IPS DF 4.7 (cell line): ENCODE results near the gene KCNC1.

Experiments
- DNase-seq: peaks from one replicate; pipeline ENCODE4 v3.0.0-alpha.2; 2013; ENCODE audit warnings: low spot score; ENCODE audit errors: extremely low read depth

KCNC1 gene

DNA sequence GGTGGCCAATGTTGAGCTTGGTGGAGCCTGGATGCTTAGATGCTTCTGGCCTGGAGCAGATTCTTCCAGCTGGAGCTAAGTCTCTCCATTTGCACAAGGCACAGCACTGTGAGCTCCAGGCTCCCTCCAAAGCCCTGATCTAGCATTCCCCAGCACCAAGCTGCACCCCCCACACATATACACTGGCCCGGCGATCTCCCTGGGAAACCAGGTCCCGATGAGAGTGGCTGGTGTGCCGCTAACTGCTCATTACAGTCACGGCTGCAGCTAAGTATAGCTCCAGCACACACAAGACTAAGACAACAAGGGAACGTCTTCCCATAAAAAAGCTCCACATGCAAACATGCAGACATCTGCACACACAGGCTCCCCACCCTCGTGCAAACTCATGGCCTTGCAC is 17.6 kb downstream of the KCNC1 start:
- no peak for DNase-seq

DNA sequence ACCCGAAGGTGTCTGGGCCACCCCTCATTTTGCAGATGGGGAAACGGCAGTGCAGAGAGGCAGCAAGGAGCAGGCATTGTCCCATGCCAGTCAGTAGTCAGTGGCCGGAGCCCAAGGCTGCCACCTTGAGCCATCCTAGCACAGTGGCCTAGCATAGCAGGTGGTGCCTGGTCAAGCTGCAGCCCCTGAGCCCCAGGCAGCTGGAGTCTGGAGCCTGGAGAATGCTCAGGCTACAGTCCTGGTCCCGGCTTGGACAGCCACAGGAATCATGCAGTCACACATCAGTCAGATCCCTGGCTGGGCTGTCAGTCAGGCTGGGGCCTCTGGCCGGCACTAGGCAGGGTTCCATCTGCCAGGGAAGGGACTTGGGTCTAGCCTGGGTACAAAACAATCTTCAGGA is 18.6 kb downstream of the KCNC1 start:
- DNase-seq, result no peak

DNA sequence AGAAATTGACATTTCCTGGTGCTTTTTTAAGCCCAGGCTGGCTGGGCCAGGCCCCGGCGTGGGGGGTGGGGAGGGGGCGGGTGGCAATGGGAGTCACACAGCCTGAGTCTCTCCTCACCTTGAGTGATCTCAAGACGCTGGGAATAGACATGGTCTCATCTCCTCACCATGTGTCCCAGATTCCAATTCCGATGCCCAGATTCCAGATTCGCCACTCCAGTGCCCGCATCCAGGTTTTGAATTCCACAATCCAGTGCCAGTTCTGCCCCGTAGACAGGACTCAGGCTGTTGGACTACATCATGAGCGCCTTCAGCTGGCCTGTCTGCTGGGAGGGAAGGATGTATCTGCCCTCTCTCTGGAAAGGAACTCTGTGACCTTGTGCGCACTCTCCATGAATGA is 19.1 kb downstream of the KCNC1 start:
- no peak for DNase-seq

DNA sequence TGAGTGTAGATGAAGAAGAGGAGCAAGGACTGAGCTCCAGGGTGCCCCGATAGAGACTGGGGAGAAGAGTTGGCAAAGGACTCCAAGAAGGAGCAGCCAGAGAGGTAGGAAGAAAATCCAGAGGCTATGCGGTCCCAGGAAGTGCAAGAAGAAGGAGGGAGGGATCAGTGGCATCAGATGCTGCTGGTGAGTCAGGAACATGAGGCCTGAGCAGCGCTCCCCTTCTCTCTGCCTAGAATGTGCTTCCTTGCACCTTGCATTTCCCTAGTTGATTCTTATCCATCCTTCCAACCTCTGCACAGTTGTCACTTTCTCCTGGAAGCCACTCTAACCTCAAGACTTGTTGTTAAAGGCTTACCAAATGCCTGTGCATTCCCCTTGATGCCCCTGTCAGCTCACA is 21.3 kb downstream of the KCNC1 start:
- DNase-seq, result no peak

DNA sequence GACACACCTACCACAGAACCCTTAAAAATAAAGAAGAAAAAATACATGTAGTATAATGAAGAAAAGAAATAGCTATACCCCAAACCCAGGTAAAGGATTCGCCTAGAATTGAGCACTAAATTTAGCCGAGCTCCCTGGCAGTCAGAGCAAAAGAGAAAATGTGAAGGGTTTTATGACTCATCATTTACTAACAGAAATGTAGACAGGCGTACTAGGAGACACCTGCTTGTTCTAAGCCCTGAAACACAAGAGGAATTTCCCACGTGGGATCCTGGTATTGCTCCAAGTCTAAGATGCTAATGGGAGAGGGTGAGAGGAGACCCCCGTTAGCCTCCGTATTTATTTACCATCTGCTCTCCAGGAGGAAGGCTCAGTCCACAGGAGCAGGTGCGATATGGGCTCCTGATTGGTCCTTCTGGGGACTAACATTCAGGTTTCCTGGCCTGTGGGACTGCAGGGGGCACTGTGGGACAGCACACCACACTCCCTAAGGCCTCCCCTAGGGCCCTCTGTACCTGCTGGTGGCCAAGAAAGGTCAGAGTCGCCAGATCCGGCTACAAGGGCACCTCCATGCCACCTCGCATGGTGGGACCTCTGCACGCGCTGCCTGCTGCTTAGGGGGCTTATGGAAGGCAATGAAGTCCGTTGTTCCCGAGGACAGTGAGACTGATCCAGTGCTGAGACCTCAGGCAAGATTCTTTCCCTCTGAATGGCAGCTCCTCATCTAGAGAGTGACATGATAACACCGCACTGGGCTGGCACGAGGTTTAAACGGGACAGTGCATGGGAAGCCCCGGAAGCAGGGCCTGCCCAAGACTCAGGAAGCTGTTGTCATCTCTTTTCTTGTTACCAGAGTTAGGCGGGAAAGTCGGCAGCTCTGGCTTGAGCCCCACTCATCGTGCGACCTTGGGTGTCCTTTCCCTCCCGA is 25.8 kb downstream of the KCNC1 start:
- peak; percentile 64 for DNase-seq

DNA sequence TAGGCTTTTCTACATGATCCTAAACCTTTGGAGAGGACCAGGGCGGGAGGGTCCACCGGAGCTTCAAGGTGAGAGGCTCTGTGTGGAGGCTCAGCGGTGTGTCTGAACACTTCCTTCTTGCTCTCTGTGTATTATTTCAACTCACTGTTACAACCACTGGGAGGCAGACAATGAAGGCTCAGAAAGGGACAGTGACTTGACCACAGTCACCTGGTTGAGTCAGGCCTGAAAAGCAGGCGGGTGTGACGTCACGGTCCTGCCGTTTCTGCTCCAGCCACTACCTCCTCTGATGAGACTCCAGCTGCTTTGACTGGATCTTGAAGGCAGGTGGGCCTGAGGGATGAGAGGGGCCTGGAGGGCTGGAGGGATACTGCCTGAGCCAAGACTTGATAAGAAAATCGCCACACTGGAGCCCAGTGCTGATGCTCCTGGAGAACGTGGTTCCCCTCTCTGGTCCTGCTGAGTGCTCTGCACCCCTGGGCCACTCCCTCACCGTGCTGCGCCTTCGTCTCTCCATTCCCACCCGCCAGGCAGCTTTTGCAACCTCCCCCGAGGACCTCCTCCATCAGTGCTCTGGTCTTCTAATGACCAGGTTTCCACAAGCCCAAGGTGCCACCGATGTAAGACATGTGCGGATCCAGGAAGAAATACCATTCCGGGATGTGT is 27.9 kb downstream of the KCNC1 start:
- DNase-seq, result no peak

DNA sequence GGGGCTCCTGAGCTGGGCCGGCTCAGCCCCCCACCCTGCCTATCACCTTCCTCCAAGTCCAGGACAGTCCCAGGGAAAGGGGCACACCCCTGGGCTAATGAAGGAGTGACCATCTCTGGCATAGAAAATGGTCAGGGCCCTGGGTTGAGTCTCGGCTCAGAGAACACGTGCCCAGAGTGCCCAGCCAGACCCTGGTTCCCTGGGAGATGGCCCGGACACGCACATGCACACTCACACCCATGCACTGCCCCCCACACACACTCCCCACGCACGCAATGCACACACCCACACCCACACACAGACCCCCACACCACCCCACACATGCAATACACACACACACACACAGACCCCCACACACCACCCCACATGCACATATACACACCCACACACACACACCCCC is 28.7 kb downstream of the KCNC1 start:
- no peak for DNase-seq

DNA sequence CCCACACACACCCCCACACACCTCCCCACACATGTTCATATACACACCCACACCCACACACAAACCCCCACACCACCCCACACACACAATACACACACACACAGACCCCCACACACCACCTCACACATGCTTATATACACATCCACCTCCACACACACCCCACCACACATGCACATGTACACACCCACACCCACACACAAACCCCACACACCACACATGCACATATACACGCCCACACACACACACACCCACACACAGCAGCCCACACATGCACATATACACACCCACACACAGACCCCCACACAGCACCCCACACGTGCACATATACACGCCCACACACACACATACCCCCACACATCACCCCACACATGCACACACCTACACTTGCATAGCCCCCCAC is 29.1 kb downstream of the KCNC1 start:
- DNase-seq, result no peak

DNA sequence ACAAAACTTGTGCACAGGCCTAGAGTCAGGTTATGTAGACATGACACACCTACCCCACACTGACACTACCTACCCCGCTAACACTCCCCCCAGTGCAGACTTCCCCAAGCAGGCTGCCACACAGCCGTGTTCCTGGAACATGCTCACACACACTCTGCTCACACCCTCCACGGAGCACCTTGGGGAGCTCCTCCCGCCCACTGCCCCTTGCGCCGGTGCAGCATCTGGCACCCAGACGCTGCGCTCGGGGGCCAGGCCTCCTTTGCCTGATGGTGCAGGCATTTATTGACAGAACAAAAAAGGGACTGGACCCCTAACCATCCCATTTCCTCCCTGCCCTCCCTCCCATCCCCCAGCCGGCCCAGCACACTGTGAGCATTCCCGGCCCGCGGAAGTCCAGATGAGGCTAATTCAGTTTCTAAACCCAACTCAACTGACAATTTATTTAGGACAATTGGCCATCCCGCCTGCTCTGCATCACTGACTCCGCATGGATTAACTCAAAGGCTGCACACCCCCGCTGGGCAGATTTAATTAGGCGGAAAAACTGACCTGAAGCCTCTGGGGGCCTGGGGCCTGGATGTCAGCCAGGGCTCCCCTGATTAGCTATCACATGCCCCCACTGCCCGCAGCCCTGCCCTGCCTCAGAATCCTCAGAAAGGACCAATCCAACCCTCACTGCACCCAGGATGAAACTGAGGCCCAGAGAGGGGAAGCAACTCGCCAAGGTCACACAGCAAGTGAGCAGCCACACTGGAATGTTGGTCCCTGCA is 30.1 kb downstream of the KCNC1 start:
- DNase-seq, result no peak

DNA sequence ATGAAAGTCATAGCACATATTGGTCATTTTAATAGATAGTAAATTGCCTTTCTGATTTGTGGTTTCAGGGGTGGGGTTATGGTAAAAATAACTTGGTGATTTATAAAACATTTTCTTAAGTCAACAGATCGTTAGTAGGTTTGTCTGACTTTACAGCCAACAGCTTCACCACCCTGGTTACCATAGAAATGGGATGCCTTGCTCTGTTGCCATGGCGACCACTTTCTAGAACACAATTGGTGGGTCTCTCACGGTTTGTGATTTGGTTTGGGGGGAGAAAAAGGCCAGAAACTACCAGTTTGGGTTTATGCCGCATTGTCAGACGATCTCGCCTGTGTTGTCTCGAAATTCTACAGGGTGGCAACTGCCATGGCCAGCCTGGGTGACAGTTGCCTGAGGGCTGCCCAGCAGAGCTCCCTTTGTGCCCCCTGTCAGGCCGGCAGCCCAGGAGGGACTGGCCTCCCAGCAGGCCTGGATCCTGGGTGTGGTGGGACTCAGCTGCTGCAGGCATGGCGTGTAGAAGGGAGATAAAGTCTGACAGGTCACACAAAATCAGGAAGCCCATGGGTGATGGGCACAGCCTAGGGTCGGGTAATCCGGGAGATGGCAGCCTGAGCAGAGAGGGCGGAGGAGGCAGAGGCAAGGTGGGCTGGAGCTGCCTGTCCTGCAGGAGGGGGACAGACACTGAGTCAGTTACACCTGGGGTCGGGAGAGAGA is 30.9 kb downstream of the KCNC1 start:
- no peak for DNase-seq

DNA sequence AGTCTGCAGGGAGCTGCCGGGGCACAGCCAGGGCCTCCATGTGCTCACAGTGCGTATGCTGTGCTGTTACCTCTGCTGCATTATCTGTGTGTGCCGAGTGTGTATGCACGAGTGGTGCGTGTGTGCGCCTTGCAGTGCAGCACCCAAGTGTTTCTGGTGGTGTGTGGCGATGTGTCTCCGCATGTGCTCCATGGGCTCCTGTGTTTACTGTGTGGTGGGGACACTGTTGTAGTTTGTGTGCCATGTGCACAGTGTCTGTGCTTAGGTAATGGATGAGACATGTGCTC is 31.4 kb downstream of the KCNC1 start:
- no peak for DNase-seq

DNA sequence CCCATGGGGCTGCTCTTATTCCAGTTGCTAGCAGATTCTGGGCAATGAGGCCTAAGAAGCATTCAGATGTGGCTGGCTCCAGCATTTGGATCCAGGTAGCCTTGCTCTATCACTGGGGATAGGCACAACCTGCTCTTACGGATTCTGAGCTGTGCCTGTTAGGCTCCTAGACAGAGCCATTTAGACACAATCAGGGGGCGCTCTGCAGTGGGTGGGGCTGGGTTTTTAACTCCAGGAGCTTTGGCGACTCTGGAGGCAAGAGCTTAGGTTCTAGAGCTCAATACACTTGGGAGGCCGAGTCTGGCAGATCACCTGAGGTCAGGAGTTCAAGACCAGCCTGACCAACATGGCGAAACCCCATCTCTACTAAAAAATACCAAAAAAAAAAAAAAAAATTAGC is 32.0 kb downstream of the KCNC1 start:
- DNase-seq, result no peak

DNA sequence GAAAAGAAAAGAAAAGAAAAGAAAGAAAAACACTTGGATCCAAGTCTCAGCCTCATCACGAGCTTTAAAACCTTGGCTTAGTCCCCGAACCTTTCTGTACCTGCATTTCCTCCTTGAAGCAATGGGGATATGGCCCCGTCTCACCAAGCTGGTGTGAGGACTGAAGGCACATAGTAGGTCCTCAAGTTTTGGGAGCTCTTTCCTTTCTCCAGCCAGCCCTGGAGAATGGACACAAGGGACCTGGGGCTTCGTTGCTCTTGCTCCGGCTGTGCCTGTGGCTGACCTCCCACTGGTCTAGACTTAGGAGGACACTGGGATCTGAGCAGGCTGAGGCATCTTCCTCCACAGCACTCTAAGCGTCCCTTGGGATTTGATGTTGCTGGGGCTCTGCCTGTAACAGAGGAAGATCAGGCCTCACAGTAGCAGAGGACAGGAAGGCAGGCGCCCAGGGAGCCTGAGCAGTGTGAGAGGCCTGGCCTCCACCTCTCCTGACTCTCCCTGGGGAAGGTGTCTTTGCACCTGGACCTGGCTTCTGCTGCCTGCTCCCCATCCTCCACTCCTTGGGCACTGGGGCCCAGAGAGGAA is 32.8 kb downstream of the KCNC1 start:
- no peak for DNase-seq

DNA sequence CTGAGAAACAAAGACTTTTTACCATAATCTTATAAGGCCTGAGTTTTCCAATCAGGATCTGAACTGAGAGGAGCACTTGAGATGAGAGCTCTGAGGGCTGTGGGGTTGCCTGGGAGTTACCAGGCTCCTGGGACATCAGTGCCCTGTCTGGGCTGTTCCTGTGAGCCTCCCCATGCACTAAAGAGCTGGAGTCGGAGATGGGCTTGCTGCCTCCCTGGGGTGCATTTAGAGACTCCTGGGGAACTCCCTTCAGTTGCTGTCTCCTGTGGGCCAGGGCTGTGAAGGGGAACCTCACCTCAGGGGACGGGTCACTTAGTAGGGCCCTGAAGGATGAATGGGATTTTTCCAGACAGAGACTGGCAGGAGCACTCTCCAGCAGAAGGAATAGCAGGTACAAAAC is 33.3 kb downstream of the KCNC1 start:
- DNase-seq, result no peak

DNA sequence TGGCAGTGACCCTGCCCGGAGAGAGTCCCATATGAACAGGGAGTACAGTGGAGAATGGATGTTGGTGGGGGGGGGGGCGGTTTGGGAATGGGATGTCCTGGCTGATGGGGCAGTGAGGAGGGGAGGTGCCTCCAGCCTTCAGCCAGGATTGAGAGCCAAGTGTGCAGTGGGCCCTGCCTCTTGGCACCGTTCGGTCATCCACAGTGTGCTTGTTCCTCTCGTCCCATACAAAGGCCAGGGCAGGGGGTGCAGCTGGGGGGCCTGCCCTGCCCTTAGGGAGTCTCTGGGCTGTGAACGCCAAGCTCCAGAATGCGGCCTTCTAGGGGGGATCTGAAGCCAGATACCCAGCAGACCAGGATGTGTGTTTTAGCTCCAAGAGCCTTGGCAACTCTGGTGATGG is 34.0 kb downstream of the KCNC1 start:
- DNase-seq, result no peak

DNA sequence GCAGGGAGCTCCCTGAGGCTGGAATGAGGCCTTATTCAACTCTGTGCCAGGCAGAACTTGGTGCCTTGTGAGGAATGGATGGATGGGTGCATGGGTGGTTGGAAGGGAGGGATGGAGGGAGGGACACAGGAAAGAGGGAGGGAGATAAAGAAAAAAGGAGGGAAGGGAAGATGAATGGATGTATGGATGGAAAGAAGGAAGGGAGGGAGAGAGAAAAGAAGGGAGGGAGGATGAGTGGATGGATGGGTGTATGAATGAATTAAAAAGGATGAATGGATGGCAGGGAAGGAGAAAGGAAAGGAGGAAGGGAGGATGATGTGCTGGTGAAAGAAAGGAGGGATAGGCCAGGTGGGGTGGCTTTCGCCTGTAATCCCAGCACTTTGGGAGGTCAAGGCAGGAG is 34.6 kb downstream of the KCNC1 start:
- no peak for DNase-seq

DNA sequence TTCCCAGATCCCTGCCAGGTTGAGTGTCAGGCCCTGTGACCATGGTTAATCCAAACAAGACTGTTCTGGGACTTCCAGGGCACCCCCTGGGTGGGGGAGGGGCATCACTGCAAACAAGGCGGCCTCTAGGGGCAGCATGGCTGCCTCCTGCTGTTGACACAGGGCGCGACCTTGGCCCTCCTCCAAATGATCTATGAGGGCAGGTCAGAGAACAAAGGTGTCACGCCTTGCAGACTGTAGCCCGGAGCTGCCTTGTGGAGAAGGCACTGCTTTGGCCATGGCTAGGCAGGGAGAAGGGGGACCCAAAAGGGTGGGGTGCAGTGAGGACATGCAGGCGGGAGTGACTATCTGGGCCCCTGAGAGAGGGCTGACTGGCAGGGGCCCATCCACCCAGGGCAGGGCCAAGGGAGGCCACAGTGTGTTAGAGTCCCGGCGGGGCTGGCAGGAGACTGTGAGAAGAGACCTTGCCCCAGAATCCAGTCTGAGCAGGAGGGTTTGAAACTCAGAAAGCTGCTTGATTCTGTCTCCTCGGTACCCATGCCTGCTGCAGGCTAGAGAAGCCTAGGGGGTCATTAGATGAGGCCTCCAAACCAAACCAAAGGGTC is 35.6 kb downstream of the KCNC1 start:
- DNase-seq, result no peak

DNA sequence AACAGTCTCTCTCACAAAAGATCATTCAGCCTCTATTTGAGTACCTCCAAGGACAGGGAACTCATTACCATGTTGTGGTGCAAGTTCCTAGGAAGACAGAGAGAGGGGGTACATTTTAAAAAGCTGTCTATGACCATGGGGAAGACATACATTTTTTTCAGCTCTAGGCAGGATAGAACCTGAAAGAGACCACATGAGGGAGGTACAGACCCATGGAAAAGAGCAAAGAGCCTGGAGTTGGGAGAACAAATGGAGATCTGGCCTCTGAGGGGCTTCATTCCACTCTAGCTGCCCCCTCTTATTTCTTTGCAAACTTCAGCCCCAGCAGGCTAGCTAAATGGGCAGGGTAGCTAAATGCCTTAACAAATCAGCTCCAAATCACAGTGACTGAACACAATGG is 36.3 kb downstream of the KCNC1 start:
- DNase-seq, result no peak

DNA sequence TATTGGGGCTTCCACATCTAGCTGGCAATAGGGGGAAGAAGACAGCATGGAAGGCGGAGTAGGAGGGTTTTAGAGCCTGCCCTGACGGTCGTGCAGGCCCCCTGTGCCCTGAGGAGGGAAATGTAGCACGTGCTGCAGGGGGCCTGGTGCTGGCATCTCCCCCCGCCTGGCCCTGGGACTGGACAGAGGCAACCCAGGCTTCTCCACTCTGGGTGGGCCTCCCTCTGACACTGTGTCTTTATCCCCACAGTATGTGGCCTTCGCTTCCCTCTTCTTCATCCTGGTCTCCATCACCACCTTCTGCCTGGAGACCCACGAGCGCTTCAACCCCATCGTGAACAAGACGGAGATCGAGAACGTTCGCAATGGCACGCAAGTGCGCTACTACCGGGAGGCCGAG is 36.8 kb downstream of the KCNC1 start:
- no peak for DNase-seq

DNA sequence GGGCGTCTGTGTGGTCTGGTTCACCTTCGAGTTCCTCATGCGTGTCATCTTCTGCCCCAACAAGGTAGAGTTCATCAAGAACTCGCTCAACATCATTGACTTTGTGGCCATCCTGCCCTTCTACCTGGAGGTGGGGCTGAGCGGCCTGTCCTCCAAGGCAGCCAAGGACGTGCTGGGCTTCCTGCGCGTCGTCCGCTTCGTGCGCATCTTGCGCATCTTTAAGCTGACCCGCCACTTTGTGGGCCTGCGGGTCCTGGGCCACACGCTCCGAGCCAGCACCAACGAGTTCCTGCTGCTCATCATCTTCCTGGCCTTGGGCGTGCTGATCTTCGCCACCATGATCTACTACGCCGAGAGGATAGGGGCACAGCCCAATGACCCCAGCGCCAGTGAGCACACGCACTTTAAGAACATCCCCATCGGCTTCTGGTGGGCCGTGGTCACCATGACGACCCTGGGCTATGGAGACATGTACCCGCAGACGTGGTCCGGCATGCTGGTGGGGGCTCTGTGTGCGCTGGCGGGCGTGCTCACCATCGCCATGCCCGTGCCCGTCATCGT is 37.3 kb downstream of the KCNC1 start:
- no peak for DNase-seq
